ENCODE data around the gene BEGAIN.

GRCh38 chr14:100582496-100583165, 4.6 kb downstream of the BEGAIN start:
- no peak for TF ChIP-seq CTCF (conservative IDR thresholded peaks at IDR 0.05; ENCODE audit: low read length)
- no peak for TF ChIP-seq EZH2phosphoT487 (IDR thresholded peaks at IDR 0.05; ENCODE audit: borderline replicate concordance, low read depth, low read length)
